ENCODE results near the gene SLCO2A1. TPM values are rescaled to one million over a fixed set of nuclear protein-coding genes. Genes with fewer than 3 reads are reported as not detected.

The SLCO2A1 gene
- total RNA-seq, 1 donor from 2014 or later: 4.3 TPM

- DNase-seq (ENCODE audit: low spot score): no peak
Observed at GRCh38 chr3:133884887-133885711, 144.6 kb downstream of the SLCO2A1 start.

- DNase-seq (ENCODE audit: low spot score): no peak
Observed at GRCh38 chr3:133884054-133884886, 145.5 kb downstream of the SLCO2A1 start.

GRCh38 chr3:133883641-133884040 lies 146.1 kb downstream of the SLCO2A1 start:
- DNase-seq (ENCODE audit: low spot score): no peak

GRCh38 chr3:133882986-133883586 lies 146.6 kb downstream of the SLCO2A1 start:
- no peak for DNase-seq (ENCODE audit: low spot score)

- no peak for DNase-seq (ENCODE audit: low spot score)
Observed at GRCh38 chr3:133881939-133882825, 147.5 kb downstream of the SLCO2A1 start.

- DNase-seq (ENCODE audit: low spot score): no peak
Observed at GRCh38 chr3:133881492-133881891, 148.2 kb downstream of the SLCO2A1 start.

- no peak for DNase-seq (ENCODE audit: low spot score)
Observed at GRCh38 chr3:133880886-133881455, 148.8 kb downstream of the SLCO2A1 start.

GRCh38 chr3:133880287-133880686 lies 149.4 kb downstream of the SLCO2A1 start:
- no peak for DNase-seq (ENCODE audit: low spot score)

GRCh38 chr3:133878518-133878917 lies 151.2 kb downstream of the SLCO2A1 start:
- no peak for DNase-seq (ENCODE audit: low spot score)

Other genes starting within 250 kb of the SLCO2A1 start
- 57.5 TPM for gene SRPRB, start 224.1 kb downstream of the SLCO2A1 start, total RNA-seq (ENCODE audit: insufficient read depth, low replicate concordance)
- gene RAB6B, start 134.0 kb downstream of the SLCO2A1 start, total RNA-seq (ENCODE audit: insufficient read depth, low replicate concordance): 2.6 TPM
- gene RYK, start 220.9 kb upstream of the SLCO2A1 start, total RNA-seq (ENCODE audit: insufficient read depth, low replicate concordance): 106 TPM